Activated T-cell treated with anti-CD3 and anti-CD28 coated beads for 48 hours (primary cell): ENCODE data around the gene FGFR4.
"Not testable (repeated sequence)": the region's sequence is repeated elsewhere in the genome, so short reads cannot be mapped to it uniquely, and the experiment has no call there.

Source experiments
- DNase-seq: peaks from one replicate; pipeline ENCODE4 v3.0.0-alpha.2; 2020; ENCODE audit warnings: low read depth

FGFR4 gene

GRCh38 chr5:177086654-177087397 lies at the start of gene FGFR4:
Gene FGFR4, plus strand, starts transcription at chr5:177086915. Its CDS starts 2,688 bp downstream, at chr5:177089603.
- peak; percentile 50 for DNase-seq

GRCh38 chr5:177036921-177037320 lies 49.8 kb upstream of the FGFR4 start:
- no peak for DNase-seq

GRCh38 chr5:177040814-177041420 lies 45.8 kb upstream of the FGFR4 start:
- no peak for DNase-seq

- no peak for DNase-seq
Measured at GRCh38 chr5:177041936-177042335, 44.8 kb upstream of the FGFR4 start.

GRCh38 chr5:177043114-177043513 lies 43.6 kb upstream of the FGFR4 start:
- no peak for DNase-seq

- DNase-seq: no peak
Measured at GRCh38 chr5:177043958-177044357, 42.8 kb upstream of the FGFR4 start.

GRCh38 chr5:177044641-177045040 lies 42.1 kb upstream of the FGFR4 start:
- DNase-seq: no peak

- DNase-seq: no peak
Measured at GRCh38 chr5:177045631-177046030, 41.1 kb upstream of the FGFR4 start.

- DNase-seq: not testable (repeated sequence)
Measured at GRCh38 chr5:177048531-177048930, 38.2 kb upstream of the FGFR4 start.

GRCh38 chr5:177049285-177049684 lies 37.4 kb upstream of the FGFR4 start:
- no peak for DNase-seq

- no peak for DNase-seq
Measured at GRCh38 chr5:177064500-177065277, 22.0 kb upstream of the FGFR4 start.

- DNase-seq: no peak
Measured at GRCh38 chr5:177065491-177065890, 21.2 kb upstream of the FGFR4 start.

- no peak for DNase-seq
Measured at GRCh38 chr5:177066224-177066623, 20.5 kb upstream of the FGFR4 start.

- no peak for DNase-seq
Measured at GRCh38 chr5:177067503-177067902, 19.2 kb upstream of the FGFR4 start.

- no peak for DNase-seq
Measured at GRCh38 chr5:177070536-177071191, 16.1 kb upstream of the FGFR4 start.

GRCh38 chr5:177071666-177072385 lies 14.9 kb upstream of the FGFR4 start:
- DNase-seq: peak; percentile 25

GRCh38 chr5:177077335-177077734 lies 9.4 kb upstream of the FGFR4 start:
- no peak for DNase-seq

- DNase-seq: no peak
Measured at GRCh38 chr5:177079606-177080005, 7.1 kb upstream of the FGFR4 start.

GRCh38 chr5:177080265-177080664 lies 6.5 kb upstream of the FGFR4 start:
- DNase-seq: no peak

GRCh38 chr5:177081859-177082258 lies 4.9 kb upstream of the FGFR4 start:
- no peak for DNase-seq

GRCh38 chr5:177083357-177083756 lies 3.4 kb upstream of the FGFR4 start:
- DNase-seq: no peak

GRCh38 chr5:177084175-177084574 lies 2.5 kb upstream of the FGFR4 start:
- no peak for DNase-seq
